ENCODE measurements around the gene COL11A1. TPM values are rescaled to one million over a fixed set of nuclear protein-coding genes. Genes with fewer than 3 reads are reported as not detected.
"Not testable (repeated sequence)": the region's sequence is repeated elsewhere in the genome, so short reads cannot be mapped to it uniquely, and the experiment has no call there.

The COL11A1 gene
- polyA plus RNA-seq, 4 donors: 4.3 to 7.3 (median 5.1) TPM

GRCh38 chr1:102842606-102843005 lies 265.7 kb downstream of the COL11A1 start:
- DNase-seq (ENCODE audit: low read depth in 4 of 4, low spot score in 2 of 4): no peak

GRCh38 chr1:102840741-102841140 lies 267.6 kb downstream of the COL11A1 start:
- DNase-seq (ENCODE audit: low read depth in 4 of 4, low spot score in 2 of 4): no peak

GRCh38 chr1:102838016-102838415 lies 270.3 kb downstream of the COL11A1 start:
- no peak for DNase-seq (ENCODE audit: low read depth in 4 of 4, low spot score in 2 of 4)

- no peak for DNase-seq (ENCODE audit: low read depth in 4 of 4, low spot score in 2 of 4)
Measured at GRCh38 chr1:102837551-102837950, 270.8 kb downstream of the COL11A1 start.

GRCh38 chr1:102836991-102837390 lies 271.3 kb downstream of the COL11A1 start:
- DNase-seq (ENCODE audit: low read depth in 4 of 4, low spot score in 2 of 4): no peak

- DNase-seq (ENCODE audit: low read depth in 4 of 4, low spot score in 2 of 4): no peak
Measured at GRCh38 chr1:102834688-102835320, 273.5 kb downstream of the COL11A1 start.

- DNase-seq (ENCODE audit: low read depth in 4 of 4, low spot score in 2 of 4): no peak
Measured at GRCh38 chr1:102833151-102833550, 275.2 kb downstream of the COL11A1 start.

GRCh38 chr1:102826706-102827105 lies 281.6 kb downstream of the COL11A1 start:
- not testable (repeated sequence) for DNase-seq (ENCODE audit: low read depth in 4 of 4, low spot score in 2 of 4)
